NCI-H1694 (cell line): ENCODE data around the gene FAM229A.
"Not testable (repeated sequence)": the region's sequence is repeated elsewhere in the genome, so short reads cannot be mapped to it uniquely, and the experiment has no call there.

ENCODE experiments used
- DNase-seq: peaks from one replicate; lab custom pipeline; 2025; lab: John Stamatoyannopoulos, UW

Gene FAM229A

DNA sequence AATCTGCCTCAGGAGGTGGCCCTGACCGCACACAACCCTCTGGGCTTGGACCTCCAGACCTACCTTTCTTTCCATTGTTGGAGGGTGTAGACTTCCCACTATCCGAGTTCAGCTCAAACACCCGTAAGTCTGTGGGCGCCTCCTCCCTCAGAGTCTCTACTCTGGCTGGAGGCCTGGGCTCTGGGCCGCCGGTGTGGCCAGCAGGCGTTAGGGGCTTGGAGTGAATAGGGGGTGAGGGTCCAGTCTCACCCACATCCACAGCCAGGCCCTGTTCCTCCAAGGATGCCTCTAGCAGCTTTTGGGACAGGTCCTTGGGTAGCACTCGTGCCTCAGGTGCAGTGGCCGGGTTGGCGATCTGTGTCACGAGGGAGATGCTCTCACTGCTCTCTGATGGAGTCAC is 13.9 kb upstream of the FAM229A start:
- DNase-seq, result no peak

DNA sequence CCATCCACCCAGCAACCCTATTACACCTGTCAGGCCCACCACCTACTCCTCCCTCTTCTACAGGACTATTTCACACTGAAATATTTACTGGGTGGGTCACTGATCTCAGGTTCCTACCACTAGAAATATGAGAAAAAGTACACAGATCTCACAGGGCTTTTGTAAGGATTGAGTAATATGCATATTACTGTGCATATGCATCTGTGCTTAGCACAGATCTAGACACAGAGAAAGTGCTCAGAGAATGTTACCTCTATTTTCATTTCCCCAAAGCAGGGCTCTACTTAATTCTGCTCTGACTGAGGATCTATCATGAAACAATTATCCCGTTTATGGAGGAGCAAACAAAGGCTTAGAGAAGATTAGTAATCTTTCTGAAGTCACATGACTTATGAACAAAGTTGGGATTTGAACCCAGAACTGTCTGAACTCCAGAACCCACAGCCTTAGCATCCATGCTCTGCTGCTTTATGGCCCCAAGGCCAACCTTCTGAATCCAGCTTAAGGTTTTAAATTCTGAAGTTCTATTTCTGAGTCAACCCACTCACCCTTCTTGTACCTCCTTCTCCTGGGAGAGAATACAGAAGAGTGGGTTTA is 11.8 kb upstream of the FAM229A start:
- DNase-seq, result no peak

DNA sequence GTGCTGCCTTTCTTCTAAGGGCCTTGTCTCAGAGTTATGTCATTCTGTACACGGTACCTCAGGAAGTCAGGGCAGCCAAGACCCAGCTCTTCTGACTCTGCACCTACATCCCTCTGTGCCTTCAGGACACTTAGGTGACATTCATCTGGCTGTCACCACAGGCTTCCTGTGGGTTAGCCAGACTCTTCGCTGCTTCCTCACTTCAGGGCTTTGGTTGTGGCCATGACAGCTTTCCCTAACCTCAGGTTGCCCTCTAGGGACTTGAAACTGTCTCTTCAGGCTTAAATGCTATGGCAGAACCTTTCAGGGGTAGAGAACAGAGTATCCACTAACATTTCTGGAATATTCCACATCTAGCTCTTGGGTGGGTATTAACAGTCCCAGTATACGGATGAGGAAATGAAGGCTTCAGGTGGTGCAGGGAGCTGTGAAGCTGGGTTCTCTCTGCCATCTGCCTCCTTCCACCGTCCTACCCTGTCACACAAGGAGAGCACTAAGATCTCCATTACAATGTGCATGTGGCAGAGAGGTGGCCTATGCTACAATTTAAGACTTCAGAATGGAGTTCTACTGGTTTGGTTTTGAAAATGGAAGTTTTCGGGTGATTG is 10.0 kb upstream of the FAM229A start:
- DNase-seq, result no peak

DNA sequence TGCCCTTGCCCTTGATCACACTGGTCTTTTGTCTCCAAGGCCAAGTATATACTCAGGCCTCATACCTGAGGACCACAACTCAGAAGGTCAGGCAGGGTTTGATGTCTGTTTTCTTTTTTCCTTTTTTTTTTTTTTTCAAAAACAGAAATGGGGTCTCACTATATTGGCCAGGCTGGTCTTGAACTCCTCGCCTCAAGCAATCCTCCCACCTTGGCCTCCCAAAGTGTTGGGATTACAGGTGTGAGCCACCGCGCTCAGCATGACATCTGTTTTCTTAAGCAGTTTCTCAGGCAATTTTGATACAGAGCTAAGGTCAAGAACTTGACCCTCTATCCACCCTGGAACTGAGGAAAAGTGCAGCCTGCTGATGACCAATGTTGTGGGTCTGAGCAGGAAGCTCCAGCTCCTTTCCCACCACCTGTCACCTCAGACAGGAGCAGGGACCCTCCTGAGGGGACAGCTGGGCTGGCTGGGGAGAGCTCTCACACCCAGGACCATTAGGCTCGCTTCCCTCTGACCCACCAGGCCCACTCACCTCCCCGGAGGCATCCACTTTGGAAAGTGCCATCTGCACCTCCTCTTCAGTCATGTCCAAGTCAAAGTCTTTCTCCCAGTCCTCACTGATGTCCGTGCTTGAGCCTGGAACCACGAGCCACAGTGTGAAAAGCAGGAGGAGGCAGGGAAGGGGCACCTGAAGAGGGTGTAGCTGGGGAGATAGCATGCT is 5.8 kb upstream of the FAM229A start:
- no peak for DNase-seq

DNA sequence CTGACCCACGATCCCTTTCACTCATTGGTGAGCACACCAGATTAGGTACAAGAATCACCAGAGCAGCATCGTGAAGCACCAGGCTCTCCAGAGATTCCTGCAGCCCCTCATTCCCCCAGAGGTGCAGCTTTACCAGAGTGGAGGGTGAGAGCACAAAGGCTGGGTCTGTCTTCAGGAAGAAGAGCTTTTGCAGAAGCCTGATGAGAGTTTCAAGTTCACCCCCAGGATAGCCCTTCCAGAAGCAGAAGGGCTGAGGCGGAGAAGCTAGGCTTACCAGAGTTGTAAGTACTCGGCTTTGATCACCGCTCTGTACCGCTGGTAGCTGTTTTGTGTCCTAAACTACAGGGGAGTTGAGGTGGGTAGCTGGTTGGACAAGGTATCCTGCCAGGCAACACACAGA is 3.2 kb upstream of the FAM229A start:
- DNase-seq, result no peak

DNA sequence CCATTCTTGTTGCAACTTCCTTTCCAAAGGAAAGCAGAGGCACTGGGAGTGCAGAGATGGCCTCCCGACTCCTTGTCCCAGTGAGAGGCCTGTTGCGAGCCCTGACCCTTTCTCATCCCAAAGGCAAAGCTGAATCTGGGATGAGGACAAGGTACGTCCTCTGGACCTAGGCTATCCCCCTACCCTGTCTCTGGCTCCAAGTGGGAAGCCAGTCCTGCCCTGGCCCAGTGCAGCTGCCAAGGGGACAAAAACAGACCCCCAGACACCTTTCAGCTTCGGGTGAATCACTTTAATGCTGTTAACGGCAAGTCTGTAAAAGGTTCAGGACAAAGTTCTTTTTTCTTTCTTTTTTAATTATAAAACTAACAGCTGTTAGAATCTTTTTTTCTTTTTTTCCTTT is 2.6 kb upstream of the FAM229A start:
- no peak for DNase-seq

DNA sequence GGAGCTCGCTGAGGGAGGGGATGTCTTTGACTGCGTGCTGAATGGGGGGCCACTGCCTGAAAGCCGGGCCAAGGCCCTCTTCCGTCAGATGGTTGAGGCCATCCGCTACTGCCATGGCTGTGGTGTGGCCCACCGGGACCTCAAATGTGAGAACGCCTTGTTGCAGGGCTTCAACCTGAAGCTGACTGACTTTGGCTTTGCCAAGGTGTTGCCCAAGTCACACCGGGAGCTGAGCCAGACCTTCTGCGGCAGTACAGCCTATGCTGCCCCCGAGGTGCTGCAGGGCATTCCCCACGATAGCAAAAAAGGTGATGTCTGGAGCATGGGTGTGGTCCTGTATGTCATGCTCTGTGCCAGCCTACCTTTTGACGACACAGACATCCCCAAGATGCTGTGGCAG is 1.4 kb upstream of the FAM229A start:
- no peak for DNase-seq

DNA sequence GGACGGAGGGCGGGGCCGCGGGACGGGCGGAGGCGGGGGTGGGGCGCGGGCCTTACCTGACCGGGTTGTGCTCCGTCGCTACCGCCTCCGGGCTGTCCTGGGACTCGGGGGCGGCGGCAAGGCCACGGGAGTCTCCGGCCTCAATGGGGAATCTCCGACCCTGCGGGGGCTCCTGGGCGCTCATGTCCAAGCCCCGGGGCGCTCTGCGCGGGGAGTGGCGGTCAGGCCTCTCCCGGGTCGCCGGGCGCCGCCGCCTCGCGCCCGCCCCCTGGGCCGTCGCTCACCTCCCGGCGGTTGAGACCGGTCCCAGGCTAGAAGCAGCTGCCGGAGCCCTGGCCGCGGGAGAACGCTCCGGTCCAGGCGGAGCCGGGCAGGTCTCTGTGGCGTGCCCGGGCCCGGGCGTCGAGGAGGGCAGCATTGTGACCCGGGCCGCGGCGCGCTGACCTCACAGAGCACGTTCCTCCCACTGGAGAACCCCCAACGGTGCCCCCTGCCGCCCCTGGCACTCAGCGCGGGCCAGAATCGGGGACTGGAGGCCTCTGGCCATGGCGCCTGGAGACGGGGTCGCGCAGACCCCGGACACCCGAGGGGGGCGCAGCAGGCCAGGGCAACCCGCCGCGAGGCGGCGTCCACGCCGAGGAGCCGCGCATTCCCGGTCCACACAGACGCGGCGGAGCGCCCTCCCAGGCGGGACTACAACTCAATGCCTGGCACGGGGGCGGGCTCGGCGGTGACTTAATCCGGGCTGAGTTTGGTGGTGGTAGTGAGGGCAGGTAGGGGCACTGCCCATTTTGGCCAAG is 411 bp downstream of the FAM229A start:
- peak; percentile 3 for DNase-seq

DNA sequence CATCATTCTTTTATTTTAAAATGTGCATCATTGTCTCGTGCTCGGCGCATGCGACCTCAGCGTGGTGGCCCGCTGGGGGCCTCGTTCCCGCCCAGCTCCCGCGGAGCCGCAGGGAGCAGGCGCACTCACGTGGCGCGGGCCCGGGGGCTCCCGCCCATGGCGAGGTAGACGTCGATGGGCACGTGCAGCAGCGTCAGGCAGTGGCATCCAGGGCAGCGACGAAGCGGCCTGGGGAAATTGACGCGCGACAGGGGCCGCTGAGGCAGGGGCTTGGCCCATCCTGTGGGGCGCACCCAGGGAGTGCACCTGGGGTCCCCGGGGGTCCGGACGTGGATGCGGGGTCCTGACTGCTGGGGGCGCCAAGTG is 994 bp downstream of the FAM229A start:
- no peak for DNase-seq

DNA sequence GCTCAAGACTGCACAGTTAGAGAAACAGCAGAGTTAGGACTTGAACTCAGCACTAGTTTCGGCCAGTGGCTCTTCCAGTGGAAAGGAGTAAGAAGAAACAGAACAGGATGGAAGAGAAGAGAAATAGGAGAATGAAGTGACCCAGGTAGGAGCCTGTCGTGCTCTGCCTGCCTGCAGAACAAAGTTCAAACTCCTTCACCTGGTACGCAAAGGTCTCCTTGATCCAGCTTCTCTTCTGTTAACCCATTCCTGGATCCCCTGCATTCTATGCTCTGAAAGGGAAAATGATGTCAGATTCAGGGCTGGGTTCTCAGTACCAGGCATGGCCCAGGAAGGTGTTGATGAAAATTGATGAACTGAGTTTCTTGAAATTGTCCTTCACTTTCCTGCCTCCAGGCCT is 3.9 kb downstream of the FAM229A start:
- no peak for DNase-seq

DNA sequence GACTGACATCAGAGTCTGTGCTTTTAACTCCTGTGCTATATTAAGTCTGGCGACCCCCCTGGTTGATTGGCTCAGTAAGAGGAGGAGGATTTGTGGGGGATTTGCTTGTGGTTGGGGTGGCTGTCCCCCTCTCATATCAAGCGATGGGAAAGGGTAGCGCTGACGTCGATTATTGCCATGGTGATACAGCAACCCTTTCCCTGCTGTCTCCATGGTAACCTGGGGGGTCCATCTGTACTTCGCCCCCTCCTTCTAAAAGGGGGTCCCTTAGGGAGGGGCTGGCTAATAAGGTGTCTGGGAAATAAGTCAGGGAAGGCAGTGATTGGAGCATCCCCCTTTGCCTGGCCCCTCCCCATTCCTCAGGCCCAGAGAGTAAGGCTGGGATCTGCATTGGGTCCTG is 4.7 kb downstream of the FAM229A start:
- DNase-seq, result no peak

DNA sequence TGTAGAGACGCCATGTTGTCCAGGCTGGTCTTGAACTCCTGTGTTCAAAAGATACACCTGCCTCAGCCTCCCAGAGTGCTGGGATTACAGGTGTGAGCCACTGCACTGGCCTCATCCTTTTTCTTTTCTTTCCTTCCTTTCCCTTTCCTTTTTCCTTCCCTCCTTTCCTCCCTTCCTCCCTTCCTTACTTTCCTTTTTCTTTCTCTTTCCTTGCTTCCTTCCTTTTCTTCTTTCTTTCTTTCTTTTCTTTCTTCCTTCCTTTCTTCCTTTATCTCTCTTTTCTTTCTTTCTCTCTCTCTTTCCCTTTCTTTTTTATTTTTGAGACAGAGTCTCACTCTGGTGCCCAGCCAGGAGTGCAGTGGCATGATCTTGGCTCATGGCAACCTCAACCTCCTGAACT is 5.8 kb downstream of the FAM229A start:
- no peak for DNase-seq

DNA sequence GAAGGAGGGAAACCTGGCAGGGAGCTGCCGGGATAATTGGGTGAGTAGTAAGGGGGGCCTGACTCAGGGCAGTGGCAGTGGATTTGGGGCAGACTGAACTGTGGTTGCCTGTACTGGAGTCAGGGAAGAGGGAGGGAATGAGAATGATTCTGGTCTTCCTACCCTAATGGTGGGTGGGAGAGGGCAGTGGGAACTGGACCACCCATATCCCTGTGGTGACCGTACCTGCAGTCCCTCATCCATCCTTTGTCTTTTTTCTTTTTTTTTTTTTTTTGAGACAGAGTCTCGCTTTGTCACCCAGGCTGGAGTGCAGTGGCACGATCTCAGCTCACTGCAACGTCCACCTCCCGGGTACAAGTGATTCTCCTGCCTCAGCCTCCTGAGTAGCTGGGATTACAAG is 6.5 kb downstream of the FAM229A start:
- DNase-seq, result not testable (repeated sequence)

DNA sequence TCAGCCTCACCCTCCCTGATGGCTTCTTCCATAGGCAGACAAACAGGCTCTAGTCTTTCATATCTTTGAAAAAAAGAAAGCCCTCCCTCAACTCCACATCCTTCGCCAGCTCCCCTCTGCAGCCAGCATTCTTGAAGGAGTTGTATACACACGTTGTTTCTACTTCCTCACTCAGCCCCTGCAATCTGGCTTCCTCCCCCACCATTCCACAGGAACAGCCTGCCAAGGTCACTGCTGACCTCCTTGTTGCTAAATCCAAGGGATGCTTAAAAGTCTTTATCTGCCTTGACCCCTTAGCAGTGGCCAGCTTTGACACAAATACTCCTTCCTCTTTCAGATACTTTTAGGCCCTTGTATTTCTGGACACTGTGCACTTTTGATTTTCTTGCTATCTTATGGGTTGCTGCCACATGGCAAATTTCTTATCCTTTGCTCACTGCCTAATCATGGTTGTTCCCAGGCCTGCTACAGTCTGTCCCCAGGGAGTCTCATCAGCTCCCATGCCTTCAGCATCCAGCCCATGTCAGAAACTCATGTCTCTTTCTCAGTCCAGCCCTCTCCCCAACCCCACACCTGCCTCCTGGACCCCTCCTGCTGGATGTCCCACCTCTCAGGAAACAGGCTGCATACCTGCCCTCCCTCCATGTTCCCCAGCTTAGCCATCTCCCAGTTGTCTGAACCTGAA is 8.3 kb downstream of the FAM229A start:
- DNase-seq, result no peak

DNA sequence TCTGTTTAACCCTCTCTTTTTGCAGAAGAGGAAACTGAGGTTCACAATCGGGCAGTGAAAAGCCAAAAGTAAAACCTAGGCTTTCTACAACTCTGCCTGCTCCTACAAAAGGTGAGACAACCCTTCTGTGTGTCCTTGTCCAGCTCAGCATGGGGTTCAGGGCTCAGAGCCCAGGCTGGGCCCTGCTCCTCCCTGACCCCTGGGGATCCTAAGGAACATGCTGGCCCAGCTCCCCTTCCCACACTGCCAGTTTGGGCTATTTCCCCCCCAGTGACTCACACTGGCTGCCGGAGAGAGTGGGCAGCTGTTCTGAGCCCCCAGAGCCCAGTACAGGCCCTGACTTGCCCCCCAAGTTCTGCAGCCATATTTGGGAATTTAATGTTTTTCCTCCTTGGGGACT is 8.9 kb downstream of the FAM229A start:
- no peak for DNase-seq

DNA sequence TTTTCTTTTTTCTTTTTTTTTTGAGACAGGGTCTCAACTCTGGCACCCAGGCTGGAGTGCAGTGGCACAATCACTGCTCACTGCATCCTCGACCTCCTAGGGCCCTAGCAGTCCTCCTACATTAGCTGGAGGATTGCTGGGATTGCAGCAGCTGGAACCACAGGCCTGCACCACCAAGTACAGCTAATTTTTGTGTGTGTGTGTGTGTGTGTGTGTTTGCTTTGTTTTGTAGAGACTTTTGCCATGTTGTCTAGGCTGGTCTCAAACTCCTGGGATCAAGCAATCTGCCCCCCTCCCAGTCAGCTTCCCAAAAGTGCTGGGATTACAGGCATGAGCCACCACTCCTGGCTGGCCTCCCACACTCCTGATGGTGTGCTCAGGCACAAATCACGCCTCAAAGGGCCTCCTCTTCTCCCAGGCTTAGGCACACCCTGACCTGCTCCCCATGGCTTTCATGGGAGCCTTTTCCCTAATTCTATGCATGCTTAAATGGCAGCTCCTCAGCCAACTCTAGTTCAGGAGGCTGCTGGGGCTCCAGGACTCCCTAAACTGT is 9.4 kb downstream of the FAM229A start:
- no peak for DNase-seq

DNA sequence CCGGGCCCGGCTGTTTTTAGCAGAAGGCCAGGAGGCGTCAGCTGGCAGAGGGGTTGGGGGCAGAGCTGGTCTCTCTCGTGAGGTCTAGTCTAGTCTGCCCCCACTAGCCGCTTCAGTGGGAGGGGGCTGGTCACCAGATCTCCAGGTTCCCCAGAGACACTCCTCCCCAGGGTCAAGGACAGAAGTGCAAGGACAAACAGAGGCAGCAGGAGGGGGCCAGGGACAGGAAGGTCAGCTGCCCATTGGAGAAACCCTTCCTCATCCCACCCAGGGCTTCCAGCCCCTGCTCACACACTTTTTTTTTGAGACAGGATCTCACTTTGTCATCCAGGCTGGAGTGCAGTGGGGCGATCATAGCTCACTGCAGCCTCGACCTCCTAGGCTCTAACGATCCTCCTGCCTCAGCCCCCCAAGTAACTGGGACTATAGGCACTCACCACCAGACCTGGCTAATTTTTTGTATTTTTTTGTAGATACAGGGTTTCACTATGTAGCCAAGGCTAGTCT is 10.0 kb downstream of the FAM229A start:
- DNase-seq, result no peak

DNA sequence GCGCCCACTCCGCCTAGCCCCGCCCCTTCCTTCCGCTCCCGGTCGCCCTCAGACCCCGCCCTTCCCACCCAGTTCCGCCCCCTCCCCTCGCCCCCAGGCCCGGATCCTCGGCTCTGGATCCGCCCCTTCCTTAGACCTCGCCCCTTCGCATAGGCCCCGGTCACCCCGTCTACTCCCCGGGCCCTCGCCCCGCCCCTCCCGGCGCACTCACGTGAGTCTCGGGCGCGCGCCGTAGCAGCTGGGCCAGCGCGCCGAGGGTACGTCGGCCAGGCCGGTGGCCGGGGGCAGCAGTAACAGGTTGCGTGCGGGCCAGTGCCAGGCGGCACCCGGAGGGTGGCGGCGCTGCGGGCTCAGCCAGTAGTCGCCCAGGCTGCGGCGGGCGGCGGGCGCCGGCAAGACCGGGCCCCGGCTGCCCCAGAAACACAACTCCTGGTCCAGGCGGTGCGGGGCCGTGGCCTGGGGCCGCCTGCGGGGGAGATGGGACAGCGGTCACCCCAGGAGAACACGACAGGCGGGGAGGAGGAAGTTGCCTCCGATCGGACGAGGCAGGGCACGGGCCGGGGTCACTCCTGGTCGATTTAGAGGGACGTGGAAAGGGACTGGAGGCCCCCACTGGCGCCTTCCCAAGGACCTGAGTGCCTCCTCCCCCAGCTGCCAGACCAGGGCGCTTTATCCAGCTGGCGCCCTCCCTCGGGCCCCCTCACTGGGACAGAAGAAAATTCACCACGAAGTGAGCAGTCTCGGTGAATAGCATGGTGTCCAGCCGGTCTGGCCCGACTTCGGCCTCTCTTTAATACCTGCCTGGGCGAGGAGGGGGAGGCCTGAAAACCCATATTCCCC is 10.7 kb downstream of the FAM229A start:
- DNase-seq, result peak; percentile 85

DNA sequence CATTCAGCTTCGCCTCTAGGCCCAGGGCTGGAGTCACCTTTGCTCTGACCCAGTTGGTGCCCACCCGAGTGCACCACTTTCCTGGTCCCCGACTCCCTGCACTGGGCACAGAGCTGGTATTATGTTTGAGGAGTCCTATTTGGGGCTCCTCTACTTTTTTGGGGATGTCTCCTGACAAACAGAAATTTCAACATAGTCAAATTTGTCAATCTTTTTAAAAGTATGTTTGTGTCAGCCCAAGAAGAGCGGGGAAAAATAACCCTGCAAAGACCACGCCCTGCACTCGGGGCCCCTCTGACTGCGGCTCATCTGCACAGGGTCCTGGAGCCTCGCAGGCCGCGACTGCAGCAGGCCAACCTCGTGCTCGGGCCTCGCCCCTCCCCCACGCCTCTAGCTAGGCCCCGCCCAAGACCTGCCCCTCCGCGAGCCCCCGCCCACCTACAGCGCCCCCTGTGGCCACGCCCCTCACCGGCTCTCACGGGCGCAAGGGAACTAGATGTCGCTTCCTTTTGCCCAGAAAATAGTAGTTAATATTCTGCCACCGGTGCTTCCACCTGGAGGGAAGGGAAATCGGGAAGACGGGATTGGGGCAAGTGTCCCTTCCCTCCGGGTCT is 11.4 kb downstream of the FAM229A start:
- DNase-seq, result peak; percentile 46

DNA sequence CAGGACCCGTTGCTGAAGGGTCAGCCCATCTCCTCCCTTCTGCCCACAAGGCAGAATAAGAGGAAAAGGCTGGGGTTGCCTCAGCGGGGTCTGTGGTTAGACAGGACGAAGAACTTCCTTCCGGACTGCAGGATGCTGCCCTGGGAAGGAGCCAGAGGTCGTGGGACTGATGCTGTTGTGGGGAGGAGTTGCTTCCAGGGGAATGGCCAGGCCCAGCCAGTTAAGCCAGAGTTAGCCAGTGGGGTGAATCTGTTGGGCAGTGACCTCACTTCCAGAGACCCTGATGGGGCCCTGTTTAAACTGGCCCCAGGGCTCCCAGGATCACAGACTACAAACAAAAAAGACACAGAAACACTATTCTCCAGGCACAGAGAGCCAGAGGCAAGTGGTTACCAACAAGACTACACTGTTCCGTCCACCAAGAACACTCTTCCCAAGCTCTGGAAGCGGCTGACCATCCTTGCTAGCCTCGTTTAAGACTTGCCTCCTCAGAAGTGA is 13.0 kb downstream of the FAM229A start:
- DNase-seq, result no peak
